GM19025 (cell line): ENCODE measurements around the gene GUK1.
A peak's percentile ranks its signal among the peaks of the same experiment; 100 is the strongest.
"Not testable (repeated sequence)": the region's sequence is repeated elsewhere in the genome, so short reads cannot be mapped to it uniquely, and the experiment has no call there.

Source experiments
- ATAC-seq: cut with Tn5 transposase; IDR thresholded peaks from one replicate; pipeline ENCODE4 v1.9.1; 2021; ENCODE audit warnings: mild to moderate bottlenecking, low read depth, moderate library complexity; ENCODE audit not compliant: unreplicated experiment

GUK1 gene

GRCh38 chr1:228160201-228160761 is 20.2 kb downstream of the GUK1 start:
- ATAC-seq: no peak

DNA sequence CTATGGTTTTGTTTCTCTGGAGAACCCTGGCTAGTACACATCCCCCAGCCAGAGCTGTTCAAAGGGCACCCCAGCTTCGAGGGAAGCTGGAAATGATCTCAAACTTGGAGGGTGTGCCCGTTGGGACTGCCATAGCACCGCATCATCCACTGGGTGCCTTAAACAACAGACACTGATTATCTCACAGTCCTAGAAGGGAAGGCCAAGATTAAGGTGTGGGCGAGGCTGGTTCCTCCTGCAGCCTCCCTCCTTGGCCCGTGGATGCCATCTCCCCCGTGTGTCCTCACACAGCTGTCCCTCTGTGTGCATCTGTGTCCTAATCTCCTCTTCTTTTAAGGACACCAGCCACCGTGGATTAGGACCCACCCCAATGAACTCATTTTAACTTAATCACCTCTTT is 21.3 kb downstream of the GUK1 start:
- no peak for ATAC-seq

DNA sequence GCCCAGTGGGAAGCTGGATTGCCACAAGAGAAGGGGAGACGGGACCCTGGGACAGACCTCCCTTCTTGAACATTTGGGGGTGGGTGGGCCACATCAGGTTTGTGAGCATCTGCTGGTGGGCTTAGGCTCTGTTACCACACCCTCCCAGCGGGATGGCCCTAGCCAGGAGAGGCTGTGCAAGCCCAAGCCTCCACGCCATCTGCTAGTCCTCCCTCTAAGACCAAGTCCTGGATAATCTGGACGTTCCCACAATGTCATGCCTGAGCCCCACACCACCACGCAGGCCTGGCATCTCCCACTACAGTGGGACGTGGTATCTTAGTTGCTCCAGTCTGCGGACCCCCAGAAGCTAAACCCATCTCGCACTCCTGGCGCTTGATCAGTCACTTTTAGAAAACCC is 21.8 kb downstream of the GUK1 start:
- no peak for ATAC-seq

DNA sequence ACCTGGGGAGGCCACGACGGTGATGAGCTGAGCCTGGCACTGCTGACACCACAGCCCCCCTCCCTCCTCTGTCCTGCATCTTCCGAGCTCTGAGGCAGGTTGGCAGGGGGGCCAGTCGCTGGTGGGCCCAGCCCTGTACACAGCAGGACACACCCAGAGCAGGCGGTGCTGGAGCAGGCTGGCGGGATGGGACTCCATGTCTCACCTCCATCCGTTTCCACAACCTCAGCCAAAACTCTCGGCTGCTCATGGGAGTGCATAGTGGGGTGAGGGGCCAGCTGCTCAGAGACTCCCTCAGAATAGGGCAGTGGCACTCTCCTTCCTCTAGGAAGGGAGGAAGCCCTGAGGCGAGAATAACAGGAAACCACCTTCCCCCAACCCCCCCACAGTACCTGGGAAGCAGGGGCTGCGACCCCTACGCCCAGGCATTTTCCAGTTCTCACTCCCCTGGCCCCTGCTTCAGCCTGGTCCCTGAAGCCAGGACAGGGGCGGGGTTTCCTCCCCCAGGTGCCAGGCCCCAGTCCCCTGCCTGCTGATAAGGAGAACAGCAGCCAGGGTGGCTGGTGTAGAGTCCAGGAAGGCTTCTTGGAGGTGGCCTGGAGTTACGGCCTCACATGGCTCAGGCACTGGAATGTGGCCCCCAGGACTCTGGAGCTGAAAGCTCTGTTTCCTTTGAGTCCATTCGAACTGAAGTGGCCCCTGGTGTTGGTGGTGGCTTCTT is 22.4 kb downstream of the GUK1 start:
- no peak for ATAC-seq

DNA sequence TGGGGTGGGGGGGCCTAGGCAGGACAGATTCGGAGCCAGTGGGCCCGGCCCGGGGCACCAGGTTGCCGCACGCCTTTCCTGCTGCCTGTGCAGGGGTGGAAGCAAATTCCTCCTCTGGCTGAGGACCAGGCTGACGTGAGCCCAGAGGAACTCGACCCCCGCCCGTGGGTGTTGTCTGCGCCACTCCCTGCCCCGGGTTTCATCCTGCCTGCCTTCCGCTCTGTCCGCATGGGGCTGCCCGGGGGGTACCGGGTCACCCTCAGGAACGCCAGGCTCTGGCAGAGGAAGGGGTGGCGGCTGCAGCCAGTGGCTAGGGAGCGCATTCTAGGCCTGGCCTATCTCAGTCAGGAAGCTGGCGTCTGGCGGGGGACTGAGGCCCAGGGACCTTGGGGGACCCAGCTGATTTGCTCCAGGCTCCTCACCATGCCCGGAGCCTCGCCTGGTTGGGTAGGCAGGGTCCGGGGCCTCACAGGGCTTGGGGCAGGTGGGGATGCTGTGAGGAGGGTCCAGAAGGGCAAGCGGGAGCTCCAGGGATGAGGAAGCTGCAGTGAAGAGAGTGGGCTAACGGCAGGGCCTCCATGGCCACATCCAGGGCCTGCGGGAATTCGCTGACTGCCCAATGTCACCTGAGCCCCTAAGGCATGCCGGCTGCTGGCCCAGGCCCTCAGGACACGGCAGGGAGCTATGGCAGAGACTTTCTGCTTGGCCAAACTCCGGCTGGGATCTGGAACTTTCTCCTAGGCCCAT is 23.1 kb downstream of the GUK1 start:
- ATAC-seq: no peak

DNA sequence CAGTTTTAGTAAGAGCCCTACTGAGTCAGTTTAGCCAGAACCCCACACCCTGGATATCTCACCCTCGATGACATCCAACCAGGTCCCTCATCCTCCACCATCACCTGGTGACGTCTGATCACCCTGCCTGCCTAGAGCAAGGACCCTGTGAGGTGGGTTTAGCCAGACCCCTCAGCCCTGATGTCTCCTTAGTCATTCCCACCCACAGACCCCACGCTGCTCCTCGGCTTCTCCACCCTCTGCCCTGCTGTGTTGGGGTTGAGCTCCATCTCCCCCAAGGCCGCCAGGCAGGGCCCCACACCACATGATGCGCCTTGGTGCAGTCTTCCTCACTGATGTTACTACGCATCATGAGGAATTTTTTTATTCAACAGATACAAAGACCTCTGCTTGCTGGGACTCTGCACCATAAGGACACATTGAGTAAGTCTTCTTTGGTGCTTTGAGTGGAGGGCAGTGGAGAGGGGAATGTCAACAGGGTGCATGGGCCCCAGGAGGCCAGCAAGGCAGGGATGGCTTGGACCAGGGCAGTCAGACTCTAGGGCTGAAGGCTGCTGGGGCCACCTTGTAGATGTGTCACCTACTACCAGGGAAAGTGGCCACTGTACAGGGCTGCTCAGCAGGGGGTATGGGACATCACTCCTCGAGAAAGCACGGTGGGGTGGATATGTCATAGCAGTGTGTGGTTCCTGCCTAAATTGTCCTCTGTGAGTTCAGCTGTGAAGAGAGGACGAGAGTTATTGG is 23.9 kb downstream of the GUK1 start:
- ATAC-seq: no peak

DNA sequence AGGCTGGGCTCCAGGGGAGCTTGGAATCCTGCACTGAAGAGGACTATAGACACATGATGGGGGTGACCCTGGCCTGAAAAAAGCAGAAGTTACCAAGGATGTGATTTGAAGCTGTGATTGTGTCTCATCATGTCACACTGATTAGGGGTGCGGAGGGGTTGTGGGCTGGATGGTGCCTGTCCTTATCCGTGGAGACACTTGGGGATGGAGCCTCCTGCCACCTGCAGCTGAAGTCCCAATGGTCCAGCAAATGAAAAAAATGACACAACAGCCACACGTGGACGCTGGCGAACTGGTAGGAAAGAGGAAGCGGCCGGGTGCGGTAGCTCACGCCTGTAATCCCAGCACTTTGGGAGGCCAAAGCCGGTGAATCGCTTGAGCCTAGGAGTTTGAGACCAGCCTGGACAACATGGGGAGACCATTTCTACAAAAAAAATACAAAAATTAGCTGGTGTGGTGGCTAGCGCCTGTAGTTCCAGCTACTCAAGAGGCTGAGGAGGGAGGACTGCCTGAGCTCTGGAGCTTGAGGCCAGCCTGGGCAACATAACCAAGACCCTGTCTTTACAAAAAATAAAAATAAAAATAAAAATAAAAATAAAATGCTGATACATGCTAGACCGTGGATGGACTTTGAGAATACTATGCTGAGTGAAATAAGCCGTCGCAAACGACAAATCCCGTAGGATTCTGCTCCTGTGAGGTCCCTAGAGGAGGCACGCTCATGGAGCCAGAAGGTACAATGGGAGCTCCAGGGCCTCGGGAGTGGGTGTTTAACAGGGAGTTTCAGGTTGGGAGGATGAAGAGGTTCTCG is 24.7 kb downstream of the GUK1 start:
- ATAC-seq: peak; percentile 0

DNA sequence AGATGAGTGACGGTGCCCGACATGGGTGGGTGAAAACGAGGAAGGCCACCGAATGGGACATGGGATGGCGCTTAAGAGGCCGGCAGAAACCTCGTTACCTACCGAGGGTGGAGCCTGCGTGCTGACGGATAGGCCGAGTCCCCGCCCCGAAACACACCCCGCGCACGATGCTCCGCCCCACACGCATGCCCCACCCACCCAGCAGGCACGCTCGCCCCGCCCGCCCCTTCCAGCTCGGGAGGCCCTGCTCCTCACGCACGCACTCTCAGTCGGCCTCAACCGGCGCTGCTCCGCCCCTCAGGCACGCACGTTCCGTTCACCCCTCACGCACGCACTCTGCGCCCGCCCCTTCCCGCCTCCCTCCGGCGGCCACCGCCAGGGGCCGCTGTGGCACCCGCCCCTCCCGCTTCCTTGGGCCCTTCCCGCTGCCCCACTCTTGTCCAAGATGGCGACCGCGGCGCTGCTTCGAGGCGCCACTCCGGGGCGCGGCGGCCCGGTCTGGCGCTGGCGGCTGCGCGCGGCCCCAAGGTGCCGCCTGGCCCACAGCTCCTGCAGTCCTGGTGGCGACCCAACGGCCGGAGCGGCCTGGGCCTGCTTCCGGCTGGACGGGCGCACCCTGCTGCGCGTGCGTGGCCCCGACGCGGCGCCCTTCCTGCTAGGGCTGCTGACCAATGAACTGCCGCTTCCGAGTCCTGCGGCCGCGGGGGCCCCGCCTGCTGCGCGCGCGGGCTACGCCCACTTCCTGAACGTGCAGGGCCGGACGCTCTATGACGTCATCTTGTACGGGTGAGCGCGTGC is 25.5 kb downstream of the GUK1 start, which contains the start of gene IBA57:
Gene IBA57 (plus strand): TSS at position 433 of the 798 bp plus-strand sequence. CDS start 13 bp downstream, at position 446.
- ATAC-seq: peak; percentile 78

- ATAC-seq: peak; percentile 4
These were observed 26.3 kb downstream of the GUK1 start for GRCh38 chr1:228166170-228166936.

GRCh38 chr1:228168563-228169270 is 28.6 kb downstream of the GUK1 start:
- no peak for ATAC-seq

- ATAC-seq: no peak
These were observed 29.3 kb downstream of the GUK1 start for GRCh38 chr1:228169345-228169744.

GRCh38 chr1:228170666-228171065 is 30.6 kb downstream of the GUK1 start:
- no peak for ATAC-seq

DNA sequence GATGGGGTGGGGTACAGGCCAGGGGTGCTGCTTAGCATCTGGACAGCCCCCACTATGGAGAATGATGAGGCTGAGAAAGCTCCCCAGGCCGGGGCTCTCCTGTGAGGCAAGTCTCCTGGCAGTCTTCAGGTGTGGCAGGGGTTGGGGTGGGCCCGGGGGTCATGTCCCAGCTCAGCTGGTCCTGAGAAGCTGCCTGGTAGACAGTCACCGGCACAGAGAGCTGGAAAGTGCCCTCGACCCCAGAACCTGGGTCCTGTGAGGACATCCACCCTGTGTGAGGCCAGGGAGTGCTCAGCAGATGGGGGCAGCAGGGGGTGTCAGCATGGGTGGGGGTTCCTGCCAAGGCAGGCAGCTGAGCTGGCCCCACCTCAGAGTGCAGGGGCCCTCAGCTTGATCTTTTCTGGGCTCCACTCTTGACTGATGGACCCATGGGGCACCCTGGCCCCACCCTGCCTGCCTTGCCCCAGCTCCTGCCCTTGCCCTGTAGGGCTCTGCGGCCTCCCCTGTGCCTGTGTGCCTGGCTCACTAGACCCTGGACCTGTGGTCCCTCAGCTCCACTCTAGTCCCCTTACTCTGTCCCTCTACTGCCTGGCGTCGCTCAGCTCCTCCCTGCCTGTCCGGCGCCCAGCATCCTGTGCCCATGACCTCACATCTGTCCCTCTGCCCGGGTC is 31.3 kb downstream of the GUK1 start:
- ATAC-seq: no peak

GRCh38 chr1:228172591-228173527 is 32.8 kb downstream of the GUK1 start:
- ATAC-seq: no peak

- not testable (repeated sequence) for ATAC-seq
These were observed 33.7 kb downstream of the GUK1 start for GRCh38 chr1:228173528-228174481.
